PFSK-1 (cell line): ENCODE data around the gene OR10W1.

ENCODE experiments used
- FOXP2 ChIP-seq: optimal IDR thresholded peaks from 2 replicates; pipeline ENCODE3; 2011; ENCODE audit warnings: borderline replicate concordance, control low read depth, inconsistent platforms; ENCODE audit not compliant: insufficient read depth; ENCODE audit errors: extremely low read length, extremely low read depth
- POLR2AphosphoS5 ChIP-seq: IDR thresholded peaks from 2 replicates; pipeline ENCODE4 v1.6.1; 2012; ENCODE audit warnings: low read depth, mild to moderate bottlenecking, control low read depth, low read length, moderate library complexity
- REST ChIP-seq, 2 experiments: IDR thresholded peaks; 2 replicates each; pipeline versions ENCODE4 v1.6.1 to v1.8.0; 2011 to 2012; ENCODE audit warnings: low read depth in 2 of 2, low read length in 2 of 2, control low read depth in 1 of 2, inconsistent platforms in 1 of 2, mild to moderate bottlenecking in 1 of 2, moderate library complexity in 1 of 2; ENCODE audit not compliant: insufficient read depth in 1 of 2
- SIN3A ChIP-seq: IDR thresholded peaks from 2 replicates; pipeline ENCODE4 v1.6.1; 2012; ENCODE audit warnings: mild to moderate bottlenecking, low read length, moderate library complexity, borderline replicate concordance; ENCODE audit not compliant: insufficient read depth
- TAF1 ChIP-seq: IDR thresholded peaks from 2 replicates; pipeline ENCODE4 v1.6.1; 2012; ENCODE audit warnings: low read length, control low read depth, borderline replicate concordance; ENCODE audit not compliant: insufficient read depth

Gene OR10W1

DNA sequence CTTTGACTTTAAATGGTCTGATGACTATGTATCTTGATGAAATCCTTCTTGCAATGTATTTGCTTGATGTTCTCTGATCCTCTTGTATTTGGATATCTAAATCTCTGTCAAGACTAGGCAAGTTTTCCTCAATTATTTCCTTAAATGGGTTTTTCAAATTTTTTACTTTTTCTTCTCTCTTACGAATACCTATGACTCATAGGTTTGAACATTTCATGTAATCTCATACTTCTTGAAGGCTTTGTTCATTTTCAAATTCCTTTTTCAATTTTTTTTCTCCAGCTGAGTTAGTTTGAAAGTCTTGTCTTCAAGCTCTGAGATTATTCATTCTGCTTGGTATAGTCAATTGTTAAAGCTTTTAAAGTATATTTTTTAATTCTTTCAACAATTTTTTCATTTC lies 13.1 kb downstream of the OR10W1 start:
- TF ChIP-seq REST (IDR thresholded peaks at IDR 0.05; ENCODE audit: insufficient read depth in 1 of 2, low read depth in 2 of 2, low read length in 2 of 2) = no peak
- no peak for TF ChIP-seq POLR2AphosphoS5
- no peak for TF ChIP-seq FOXP2
- no peak for TF ChIP-seq SIN3A
- no peak for TF ChIP-seq TAF1

DNA sequence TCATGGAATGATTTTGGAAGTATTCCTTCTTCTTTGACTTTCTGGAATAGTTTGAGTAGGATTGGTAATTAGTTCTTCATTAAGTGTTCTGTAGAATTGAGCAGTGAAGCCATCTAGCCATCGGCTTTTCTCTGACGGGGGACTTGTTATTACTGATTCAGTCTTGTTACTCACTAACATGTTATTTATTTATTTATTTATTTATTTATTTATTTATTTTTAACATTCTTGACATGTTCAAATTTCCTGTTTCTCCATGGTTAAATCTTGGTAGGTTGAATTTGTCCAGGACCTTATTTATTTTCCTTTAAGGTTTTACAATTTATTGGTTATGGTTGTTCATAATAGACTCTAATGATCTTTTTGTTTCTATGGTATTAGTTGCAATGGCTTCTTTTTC lies 24.1 kb downstream of the OR10W1 start:
- TF ChIP-seq REST (IDR thresholded peaks at IDR 0.05; ENCODE audit: insufficient read depth in 1 of 2, low read depth in 2 of 2, low read length in 2 of 2) (no peak), TAF1 (no peak), POLR2AphosphoS5 (no peak), FOXP2 (no peak), SIN3A (no peak)

DNA sequence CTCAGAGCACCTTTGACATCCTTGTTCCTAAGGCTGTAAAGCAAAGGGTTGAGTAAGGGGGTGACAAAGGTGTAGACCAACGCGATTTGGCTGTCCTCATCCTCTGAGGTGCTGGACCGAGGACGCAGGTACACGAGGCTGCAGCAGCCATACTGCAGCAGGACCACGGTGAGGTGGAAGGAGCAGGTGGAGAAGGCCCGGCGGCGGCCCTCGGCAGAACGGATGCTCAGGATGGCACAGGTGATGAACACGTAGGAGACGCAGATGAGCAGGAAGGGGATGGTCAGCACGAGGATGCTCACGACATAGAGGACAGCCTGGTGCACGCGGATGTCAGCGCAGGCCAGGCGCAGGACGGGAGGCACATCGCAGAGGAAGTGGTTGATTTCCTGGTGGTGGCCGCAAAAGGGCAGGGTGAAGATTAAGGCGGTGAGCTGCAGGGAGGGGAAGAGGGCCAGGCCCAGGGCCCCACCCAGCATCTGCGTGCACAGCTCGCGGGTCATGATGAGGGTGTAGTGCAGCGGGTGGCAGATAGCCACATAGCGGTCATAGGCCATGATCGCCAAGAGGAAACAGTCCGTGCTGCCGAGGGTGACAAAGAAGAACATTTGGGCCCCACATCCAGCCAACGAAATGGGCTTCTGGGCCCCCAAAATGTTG lies 40.0 kb downstream of the OR10W1 start:
- TF ChIP-seq POLR2AphosphoS5 = no peak

DNA sequence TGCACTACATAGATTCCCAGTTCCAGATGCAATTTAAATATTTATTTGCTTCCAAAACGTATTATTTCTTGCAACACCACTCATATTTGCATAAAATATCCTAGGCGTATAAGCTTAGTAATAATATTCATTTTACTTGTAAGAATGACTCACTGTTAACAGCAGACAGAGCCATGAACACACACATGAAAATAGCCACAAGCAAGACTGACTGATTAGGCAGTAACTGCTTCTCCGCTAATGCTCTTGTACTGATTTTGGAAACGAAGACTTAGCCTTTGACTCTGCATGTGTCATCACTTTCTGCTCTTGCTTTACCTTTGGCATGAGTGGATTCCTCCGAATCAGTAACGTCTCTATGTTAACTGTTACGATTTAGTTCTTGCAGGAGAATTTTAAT lies 45.3 kb downstream of the OR10W1 start:
- no peak for TF ChIP-seq SIN3A
- TF ChIP-seq REST (IDR thresholded peaks at IDR 0.05; ENCODE audit: insufficient read depth in 1 of 2, low read depth in 2 of 2, low read length in 2 of 2) = no peak
- TF ChIP-seq FOXP2 = no peak
- TF ChIP-seq POLR2AphosphoS5 = no peak
- TF ChIP-seq TAF1 = no peak
